ENCODE measurements around the gene CERS3.

The CERS3 gene

DNA sequence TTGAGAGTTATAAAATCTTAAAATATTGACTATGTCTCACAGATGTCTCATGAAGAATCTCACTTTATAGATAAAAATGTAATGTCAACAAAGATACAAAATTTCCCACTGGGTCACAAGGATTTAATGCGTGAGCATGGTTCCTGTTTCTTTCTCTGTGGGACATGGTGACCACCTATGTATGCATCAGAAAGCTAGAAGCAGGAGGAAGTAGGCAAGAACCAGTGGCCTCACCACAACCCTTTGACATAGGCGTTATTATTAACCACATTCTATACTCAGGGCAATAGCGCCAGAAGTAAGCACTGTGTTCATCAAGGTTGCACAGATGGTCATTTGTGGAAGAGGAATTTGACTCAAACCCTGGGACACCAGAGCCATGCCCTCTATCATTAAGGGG, 175.3 kb downstream of the CERS3 start:
- no peak overlapping the region for H3K27ac ChIP-seq
- TF ChIP-seq ZFX (IDR thresholded peaks at IDR 0.05) (no peak), CTCF (conservative IDR thresholded peaks at IDR 0.05) (no peak)

GRCh38 chr15:100350434-100351226, 178.1 kb downstream of the CERS3 start:
- TF ChIP-seq ZFX (IDR thresholded peaks at IDR 0.05), result no peak
- peak; percentile 27 for TF ChIP-seq CTCF (conservative IDR thresholded peaks at IDR 0.05)
- H3K27ac ChIP-seq, result peak overlapping the region; percentile 74

Measured in C4-2B (cell line).